HCT116 (cell line): ENCODE data around the gene EPS15.

Experiments used
- ATF3 ChIP-seq: IDR thresholded peaks from 2 replicates; pipeline ENCODE4 v1.6.1; 2012
- CTCF ChIP-seq, 3 experiments: fragments of 200-600 bp in 1 of 3; sonication (generic) in 1 of 3; IDR thresholded peaks in 2 of 3; conservative IDR thresholded peaks in 1 of 3; 2 replicates each; pipeline ENCODE4 v1.5.1; 2012 to 2017; ENCODE audit warnings: low read depth in 2 of 3, low read length in 2 of 3, antibody characterized with exemption in 1 of 3, borderline replicate concordance in 1 of 3, control low read depth in 1 of 3, mild to moderate bottlenecking in 1 of 3, mixed read lengths in 1 of 3, mixed run types in 1 of 3, moderate library complexity in 1 of 3; ENCODE audit not compliant: insufficient read depth in 1 of 3
- MAX ChIP-seq: IDR thresholded peaks from 2 replicates; pipeline ENCODE4 v1.6.1; 2012
- POLR2A ChIP-seq: IDR thresholded peaks from 2 replicates; pipeline ENCODE4 v1.7.0; 2011; ENCODE audit warnings: borderline replicate concordance; ENCODE audit not compliant: insufficient read depth, insufficient read length; ENCODE audit errors: extremely low read depth
- REST ChIP-seq: IDR thresholded peaks from 2 replicates; pipeline ENCODE4 v1.6.1; 2012; ENCODE audit warnings: low read depth
- ZFX ChIP-seq: fragments of 450-650 bp; IDR thresholded peaks from 2 replicates; pipeline ENCODE4 v1.6.1; 2017

GRCh38 chr1:51305371-51305823 is 213.7 kb downstream of the EPS15 start:
- TF ChIP-seq CTCF (IDR thresholded peaks at IDR 0.05 in 2 of 3, conservative IDR thresholded peaks at IDR 0.05 in 1 of 3; ENCODE audit: borderline replicate concordance in 1 of 3, insufficient read depth in 1 of 3, low read depth in 2 of 3, low read length in 2 of 3) (no peak), REST (no peak), ZFX (no peak), MAX (no peak), POLR2A (no peak), ATF3 (no peak)
